SHP77 (cell line): ENCODE results near the gene GPR153.
A peak's percentile ranks its signal among the peaks of the same experiment; 100 is the strongest.
"Not testable (repeated sequence)": the region's sequence is repeated elsewhere in the genome, so short reads cannot be mapped to it uniquely, and the experiment has no call there.

ENCODE experiments used
- DNase-seq, 2 experiments: peaks; one replicate each; lab custom pipeline; 2025; lab: John Stamatoyannopoulos, UW

Gene GPR153

DNA sequence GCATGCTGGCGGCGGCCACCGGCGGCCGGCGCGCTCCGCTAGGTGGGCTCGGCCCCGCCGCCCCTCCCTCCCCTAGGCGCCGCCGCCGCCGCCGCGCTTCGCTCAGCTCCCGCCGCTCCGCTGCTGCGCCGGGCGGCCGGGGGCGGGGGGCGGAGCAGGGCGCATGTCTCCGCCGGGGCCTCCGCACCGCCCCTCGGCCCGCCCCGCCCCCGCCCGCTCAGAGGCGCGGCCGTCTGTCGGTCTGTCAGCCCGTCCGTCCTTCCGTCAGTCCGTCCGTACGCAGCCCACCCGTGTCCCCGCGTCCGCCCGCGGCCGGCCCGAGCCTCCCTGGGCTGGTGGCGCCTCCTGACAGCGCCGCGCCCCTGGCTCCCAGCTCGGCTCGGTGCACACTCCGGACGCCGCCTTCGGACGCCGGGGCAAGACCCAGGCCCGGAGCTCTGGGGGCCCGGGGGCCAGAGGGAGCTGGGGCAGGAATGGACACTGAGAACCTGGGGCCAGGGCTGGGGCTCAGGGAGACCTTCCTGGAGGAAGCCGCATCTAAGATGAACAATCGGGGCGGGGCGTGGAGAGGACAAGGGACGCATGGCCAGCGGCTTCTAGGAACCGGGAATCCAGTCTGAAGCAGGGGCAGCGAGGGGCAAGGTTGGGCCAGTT is at the start of gene GPR153:
Gene GPR153, minus strand, starts transcription at position 138 of the 654 bp plus-strand sequence. CDS start 6,193 bp downstream, outside the sequence.
- peak in 1 of 2 experiments; percentile 31 for DNase-seq

DNA sequence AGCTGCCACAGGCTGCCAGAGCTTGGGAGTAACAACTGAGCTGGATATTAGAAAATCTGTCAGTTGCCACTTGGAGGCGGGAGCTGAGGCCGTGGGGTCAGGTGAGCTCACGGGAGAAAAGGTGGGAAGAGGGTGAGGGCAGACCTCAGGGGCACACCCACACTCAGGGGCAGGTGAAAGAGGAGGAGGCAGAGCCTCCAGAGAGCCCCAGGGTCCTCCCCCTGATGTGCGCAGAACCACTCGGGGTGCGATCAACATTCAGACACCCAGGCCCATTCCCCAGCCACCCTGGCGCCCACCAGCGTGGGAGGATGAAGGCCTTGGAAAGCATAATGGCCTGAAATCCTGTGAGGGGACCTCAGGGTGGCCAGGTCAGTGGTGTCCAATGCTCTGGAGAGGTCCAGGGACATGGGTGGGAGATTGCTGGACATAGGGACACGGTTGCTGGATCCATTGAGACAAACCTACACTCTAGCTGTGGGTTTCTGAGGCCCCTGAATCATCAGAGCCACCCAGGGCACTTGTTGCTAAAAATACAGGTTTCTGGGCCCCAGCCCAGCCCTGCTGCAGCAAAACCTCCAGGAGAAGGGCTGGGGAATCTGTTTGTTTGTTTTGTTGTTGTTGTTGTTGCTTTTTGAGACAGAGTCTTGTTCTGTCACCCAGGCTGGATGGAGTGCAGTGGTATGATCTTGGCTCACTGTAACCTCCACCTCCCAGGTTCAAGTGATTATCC is 49.4 kb upstream of the GPR153 start:
- DNase-seq = no peak

DNA sequence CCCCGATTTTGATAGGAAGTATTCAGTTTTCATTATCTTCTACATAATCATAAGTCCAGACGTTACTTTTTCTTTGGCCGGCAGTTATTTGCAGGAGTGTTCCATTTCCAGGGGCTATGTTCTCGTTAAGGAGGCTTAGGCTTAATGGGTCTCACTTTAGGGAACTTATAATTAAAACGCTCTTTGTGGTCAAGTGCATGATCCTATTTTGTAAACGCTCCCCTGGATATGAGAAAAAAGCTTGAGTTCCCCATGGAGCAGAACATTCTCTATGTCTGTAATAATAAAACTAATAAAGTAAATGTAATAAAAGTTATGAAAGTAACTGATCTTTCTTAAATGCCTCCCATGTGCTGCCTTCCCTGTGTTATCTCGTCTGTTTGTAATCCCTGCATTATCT is 48.7 kb upstream of the GPR153 start:
- DNase-seq = no peak

DNA sequence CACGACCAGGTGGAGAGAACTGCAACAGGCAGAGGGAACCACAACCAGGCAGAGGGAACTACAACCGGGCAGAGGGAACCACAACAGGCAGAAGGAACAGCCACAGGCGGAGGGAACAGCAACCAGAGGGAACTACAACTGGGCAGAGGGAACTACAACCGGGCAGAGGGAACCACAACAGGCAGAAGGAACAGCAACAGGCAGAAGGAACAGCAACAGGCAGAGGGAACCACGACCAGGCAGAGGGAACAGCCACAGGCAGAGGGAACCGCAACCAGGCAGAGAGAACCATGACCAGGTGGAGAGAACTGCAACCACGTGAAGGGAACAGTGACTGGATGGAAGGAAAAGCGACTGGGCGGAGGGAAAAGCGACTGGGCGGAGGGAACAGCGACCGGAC is 47.6 kb upstream of the GPR153 start:
- no peak for DNase-seq

DNA sequence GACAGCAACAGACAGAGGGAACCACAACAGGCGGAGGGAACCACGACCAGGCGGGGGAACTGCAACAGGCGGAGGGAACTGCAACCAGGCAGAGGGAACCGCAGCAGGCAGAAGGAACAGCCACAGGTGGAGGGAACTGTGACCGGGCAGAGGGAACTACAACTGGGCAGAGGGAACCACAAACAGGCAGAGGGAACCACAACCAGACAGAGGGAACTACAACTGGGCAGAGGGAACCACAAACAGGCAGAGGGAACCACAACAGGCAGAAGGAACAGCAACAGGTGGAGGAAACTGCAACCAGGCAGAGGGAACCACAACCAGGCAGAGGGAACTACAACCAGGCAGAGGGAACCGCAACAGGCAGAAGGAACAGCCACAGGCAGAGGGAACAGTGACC is 46.8 kb upstream of the GPR153 start:
- DNase-seq = not testable (repeated sequence)

DNA sequence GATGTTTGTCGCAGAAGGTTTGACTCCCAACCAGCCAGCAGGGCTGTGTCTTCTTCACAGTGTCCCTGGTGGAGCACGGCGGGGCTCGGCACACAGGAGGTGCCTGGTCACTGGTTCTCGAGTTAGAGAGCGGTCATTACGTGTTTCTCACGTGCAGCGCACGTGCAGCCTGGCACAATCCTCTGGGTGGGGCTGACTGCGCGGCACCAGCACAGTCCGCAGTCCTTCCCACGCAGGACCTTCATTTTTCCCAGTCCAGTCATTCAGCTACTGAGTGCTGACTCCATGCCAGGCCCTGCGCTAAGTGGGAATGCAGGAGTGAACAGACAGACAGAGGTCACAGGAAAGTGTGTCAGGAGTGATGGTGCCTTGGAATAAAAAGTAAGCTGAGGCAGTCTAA is 46.2 kb upstream of the GPR153 start:
- no peak for DNase-seq

DNA sequence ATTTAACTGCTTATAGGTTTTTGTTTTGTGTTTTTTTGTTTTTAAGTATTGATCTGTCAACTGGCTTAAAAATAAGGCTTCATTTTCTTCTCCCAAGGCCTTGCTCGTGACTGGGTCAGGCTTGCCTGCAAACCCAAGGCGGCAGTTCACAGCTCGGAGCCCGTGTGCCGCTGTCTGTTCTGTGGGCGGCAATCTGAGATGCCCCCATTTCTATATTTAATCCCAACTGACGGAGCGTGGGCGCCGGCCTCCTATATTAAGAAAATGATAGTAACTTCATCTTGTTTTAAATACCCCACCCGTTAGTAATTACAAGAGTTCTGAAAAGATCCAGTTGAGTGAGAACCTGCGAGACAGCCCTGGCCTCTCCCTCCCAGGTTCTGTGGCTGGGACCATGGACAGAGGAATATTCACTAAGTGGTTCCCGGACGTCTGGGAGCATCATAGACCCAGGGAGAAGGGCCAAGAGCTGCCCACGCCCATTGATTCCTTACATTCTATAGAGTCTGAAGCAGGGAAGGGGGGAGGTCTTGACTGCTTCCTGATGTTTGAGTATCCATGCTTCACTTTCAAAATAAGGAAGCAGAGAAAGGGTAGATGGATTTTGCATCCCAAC is 42.6 kb upstream of the GPR153 start:
- DNase-seq = no peak

DNA sequence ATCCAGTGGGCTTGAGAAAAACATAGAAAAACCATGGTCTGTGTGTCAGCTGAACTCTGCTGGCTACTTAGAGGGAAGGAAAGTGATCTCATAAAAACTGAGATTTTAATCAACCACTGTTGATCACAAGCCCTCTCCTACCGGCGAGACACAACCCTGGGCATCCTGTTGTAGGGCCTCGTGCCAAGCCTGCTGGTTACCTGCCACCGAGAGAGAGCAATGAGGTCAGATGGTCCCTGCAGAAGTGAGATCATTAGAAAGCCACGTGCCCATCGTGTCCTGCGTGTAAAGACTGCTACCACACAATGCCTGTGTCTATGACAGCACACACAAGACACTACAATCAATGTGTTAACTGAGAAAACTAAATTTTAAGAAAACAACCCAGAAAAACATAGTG is 41.7 kb upstream of the GPR153 start:
- DNase-seq = no peak

DNA sequence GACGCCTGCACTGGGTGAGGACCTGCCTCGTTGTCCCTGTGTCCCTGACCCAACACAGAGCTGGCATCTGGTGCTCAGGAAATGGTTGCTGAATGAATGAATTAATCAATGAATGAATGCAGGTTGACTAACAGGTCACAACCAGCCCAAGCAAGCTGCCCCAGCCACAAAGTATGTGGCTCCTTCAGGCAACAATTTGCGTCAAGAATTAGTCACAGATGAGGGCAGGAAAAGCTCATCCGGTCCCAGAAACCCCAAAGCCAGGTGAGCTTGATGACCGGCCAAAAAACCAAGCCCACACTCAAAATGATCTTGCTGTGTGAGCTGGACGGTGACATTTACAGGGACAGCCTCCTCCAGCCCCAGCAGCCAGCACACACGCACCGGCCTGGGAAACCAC is 40.6 kb upstream of the GPR153 start:
- no peak for DNase-seq

DNA sequence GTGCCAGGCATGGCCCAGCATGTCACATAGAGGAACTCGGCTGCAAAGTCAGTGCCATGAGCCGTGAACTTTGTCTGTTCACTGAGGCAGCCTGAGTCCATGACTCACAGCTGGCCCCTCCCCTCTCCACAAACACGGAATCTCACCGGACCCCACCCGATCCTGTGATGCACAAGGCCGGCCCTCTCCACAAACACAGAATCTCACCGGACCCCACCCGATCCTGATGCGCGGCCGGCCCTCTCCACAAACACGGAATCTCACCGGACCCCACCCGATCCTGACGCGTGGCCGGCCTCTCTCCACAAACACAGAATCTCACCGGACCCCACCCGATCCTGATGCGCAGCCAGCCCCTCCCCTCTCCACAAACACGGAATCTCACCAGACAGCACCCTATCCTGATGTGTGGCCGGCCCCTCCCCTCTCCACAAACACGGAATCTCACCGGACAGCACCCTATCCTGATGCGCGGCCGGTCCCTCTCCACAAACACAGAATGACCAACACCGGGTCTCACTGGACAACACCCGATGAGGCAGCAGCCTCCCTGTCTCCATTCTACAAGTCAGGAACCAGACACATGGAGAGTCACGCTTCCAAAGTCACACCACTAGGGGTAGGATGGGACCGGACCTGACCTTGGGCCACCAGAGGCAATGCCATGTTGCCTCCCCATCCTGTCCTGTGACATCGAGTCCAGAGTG is 39.6 kb upstream of the GPR153 start:
- DNase-seq = no peak

DNA sequence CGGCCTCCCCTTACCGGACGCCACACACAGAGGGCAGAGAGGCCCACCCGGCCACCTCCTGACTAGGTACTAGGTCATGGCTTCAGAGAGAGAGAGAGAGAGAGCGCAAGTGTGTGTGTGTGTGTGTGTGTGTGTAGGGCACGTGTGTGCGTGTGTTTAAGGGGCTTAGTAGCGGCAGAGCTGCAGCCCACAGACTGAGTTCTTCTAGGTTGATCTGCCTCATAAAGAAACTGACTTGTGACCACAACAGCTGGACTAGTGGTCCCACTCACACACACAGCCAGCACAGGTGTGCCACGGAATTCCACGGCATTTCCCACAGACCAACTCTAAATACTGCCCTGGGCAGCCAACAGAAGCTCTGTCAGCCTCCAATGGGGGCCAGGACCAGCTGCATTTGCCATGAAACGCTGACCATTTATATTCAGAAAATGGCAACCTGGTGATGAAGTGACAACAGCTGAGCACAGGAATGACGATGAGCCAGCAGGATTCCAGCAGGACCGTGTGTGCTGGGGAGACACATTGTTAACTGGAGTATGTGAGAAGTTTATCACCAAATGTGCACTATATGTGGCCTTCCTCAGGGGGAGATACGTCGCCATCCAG is 38.8 kb upstream of the GPR153 start:
- no peak for DNase-seq

DNA sequence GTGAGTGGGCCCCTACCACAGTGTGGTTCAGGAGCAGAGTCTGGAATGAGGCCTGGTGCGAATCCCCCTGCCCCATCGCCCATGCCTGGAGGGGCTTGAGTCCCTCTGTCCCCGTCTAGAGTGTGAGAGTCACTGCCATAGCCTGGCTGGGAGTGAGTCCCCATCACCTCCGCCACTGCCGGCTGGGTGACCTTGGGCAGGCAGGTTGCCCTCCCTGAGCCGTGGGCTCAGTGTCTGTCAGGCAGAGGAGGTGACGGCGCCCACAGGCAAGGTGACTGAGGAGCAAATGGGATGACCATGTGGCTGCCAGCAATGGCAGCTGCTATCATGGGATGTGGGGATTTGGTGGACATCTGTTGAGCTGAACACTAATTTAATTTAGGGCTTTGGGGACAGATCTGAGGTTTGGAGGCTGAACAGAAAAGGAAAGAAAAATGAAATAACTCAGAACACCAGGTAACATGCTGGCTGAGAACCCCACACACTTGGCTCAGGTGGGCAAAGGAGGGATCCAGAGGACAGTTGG is 38.1 kb upstream of the GPR153 start:
- DNase-seq = no peak

DNA sequence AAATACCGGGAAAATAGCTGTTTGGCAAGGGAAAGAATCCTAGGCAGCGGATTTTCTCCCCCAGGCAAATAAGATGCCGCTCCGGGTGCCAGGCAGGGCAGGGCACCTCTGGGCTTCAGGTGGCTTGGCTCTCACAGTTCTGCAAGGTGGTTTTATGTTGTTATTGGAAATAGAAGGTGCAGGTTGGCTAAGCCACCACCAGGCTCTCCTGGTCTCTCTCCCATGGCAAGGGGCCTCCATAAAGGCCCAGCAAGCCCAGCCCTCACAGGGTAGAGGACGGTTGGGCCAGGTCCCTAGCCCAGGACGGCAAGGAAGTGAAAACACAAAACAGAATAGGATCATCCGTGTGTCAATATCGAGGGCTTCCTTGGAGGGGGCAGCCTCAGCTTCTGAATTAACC is 37.6 kb upstream of the GPR153 start:
- DNase-seq = no peak

DNA sequence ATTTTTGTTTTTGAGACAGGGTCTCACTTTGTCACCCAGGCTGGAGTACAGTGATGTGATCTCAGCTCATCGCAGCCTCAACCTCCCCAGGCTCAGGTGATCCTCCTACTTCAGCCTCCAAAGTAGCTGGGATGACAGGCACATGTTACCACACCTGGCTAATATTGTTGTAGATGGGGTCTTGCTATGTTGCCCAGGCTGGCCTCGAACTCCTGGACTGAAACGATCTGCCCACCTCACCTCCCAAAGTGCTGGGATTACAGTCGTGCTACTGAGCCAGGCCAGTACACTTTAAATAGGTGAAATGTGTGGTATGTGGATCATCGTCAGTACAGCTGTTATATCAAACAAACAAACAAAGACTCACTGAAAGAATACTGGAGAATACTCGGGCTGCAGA is 35.0 kb upstream of the GPR153 start:
- no peak for DNase-seq

DNA sequence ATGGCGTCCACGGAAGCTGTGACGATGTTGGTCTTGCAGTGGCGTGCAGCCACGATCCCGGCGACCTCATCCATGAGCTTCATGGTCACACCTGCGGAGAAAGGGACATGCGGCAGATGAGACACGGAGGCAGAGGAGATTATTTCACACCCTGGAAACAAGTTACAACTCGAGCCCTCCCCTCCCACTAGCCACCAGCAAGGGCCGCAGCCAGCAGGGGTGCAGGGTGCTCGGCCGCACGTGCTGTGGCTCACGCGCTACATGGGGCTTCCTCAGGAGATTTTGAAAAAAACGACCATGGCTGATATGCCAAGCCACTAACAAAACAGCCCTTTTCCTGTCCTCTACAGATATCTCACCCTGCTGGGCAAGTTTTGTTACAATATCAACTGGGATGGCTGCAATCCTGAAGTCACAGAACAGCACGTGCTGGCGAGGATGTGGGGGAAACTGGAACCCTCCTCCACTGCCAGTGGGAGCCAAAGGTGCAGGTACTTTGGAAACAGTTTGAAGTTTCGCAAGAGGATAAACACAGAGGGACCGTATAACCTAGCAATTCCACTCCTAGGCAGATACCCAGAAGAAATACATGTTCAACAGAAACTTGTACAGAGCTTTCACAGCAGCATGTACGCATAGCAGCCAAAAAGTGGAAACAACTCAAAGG is 34.1 kb upstream of the GPR153 start:
- no peak for DNase-seq

DNA sequence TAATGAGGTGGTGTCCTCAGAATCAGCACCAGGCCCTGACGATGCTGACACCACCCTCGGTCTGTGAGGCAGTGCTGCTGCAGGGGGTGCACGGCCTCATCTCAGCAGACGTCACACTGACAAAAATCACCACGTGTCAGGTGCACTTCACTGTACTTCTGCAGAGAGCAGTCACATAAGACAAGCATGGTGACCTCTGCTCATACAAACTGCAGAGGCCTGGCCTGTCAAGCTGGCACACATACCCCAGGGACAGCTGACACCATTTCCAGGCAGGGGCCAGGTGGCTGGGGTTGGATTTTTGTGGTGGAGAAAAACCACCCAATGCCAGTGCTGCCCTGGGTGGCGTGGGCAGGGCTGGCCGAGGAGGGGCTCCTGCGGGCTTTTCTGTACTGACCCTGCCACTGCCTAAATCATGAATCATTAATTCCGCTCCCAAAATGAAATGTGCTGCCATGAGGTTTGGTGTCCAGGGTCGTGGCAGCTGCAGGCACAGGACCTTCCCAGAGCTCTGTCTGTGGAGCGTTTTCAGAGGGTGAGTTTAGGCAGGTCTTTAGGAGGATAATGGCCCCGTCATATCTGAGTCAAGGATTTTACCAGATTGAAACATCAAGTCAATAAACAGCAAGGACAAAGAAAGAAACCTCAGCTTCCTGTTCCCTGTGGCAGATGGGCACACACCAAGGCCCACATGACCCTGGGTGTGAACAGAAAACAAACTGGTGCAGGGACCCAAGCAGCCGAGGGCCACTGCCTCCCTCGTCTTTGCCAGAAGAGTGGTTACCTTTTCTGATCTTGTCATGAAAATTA is 33.4 kb upstream of the GPR153 start:
- no peak for DNase-seq

DNA sequence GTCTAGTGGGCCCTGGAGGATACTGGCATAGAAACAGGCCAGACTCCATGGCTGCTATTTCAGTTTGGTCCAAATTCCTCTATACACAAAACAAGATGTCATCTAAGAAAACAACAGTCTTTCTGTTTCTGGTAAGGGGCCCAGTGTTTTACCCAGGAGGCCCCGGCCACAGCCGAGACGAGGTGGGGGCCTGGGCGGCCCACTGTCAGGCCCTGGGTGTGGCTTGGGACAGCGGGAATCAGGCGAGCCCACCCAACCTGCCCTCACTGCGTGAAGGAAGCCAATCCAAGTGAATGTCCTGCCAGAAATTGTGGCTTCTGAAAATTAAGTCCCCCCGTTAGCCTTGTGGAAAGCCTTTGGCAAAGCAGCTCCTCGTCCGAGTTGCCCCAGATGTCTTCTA is 31.2 kb upstream of the GPR153 start:
- DNase-seq = no peak

DNA sequence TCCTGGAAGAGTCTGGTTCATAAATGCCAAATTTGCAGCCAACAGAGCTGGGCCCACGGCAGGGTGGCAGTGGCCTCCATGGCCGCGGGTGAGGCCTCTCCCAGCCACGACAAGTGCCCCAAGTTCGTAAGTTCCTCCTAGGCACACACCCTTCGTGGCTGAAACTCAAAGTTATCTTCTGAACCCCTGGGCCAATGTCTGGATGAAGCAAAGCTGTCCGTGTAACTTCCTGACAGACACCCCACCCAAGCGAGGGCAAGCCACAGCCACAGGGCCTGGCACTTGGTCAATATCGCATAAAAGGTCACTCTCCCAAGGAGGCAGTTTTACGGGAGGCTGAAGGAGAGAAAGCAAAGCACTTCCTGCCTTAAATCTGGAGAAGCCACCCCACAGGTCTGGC is 27.8 kb upstream of the GPR153 start:
- no peak for DNase-seq

DNA sequence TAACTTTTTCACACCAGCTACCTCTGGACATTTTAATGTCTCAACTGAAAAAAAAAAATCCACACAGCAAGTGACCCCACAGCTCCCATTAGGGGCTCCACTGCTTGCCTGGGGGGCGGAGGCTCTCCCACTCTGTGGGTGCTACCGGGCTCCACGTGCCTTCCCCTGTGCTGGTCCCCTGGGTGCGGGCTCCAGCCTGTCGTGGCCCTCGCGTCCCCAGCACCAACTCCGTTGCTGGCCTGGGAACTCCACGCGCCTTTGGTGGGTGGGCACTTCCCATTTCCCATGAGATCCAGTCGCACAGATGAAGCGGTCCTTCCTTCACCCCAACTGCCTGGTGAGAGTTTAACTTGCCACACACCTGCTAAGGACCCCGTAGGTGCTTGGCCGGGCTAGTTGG is 27.1 kb upstream of the GPR153 start:
- no peak for DNase-seq

DNA sequence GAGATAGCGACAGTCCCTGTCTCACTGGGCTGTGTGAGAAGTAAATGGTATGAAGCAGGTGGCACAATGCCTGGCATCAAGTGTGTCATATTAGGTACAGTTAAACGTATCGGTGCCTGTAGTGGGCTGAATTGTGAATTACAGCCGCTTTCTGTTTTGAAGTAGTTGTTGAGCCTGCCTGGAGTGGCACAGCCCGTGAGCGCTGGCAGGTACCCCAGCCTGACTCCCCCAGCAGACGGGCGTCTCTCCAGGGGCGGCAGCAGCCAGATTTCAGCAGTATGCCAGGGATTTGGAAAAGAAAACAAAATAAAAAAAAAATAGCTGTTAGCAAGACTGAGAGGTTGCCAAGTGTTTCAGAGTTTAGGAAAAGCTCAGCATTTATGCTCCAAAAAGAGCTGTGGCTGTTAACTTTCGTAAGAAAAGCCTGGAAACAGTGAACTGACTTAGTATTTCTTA is 26.6 kb upstream of the GPR153 start:
- no peak for DNase-seq

DNA sequence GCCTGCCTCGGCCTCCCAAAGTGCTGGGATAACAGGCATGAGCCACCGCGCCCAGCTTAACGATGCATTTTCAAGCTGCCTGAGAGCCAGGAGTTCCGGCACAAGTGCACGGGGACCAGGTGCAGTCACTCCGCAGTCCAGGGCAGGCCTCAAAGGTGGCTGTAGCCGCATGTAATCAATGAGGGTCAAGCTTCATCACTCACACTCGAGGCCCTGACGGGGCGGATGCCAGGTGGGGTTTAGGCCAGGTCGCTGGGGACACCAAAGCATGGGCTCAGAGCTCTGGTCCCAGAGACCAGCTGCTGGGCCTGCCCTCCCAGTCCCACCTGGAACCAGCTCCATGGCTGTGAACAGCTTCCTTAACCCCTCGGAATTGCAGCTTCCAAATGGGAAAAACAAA is 26.1 kb upstream of the GPR153 start:
- no peak for DNase-seq
